G401 (cell line): ENCODE measurements around the gene NAE1. TPM values are rescaled to one million over a fixed set of nuclear protein-coding genes. Genes with fewer than 3 reads are reported as not detected.
"Not testable (repeated sequence)": the region's sequence is repeated elsewhere in the genome, so short reads cannot be mapped to it uniquely, and the experiment has no call there.

ENCODE experiments used
- DNase-seq: peaks from one replicate; pipeline ENCODE4 v3.0.0-alpha.2; 2015; ENCODE audit warnings: low spot score
- in situ Hi-C: cut with HindIII; loops from 2 replicates; pipeline ENCODE4 v1.10.0; 2016; ENCODE audit warnings: low sequenced_read_pairs, mixed read lengths
- total RNA-seq: library from RNA; depleted of rRNA; stranded (reverse); fragments of >200 nt; shearing (Covaris generic); gene quantifications from 2 replicates; pipeline ENCODE4 v1.2.3, GENCODE V29; 2014

Gene NAE1
- total RNA-seq, 1 experiment from 2014 or later: 162 TPM

GRCh38 chr16:66814734-66815133, 16.0 kb downstream of the NAE1 start:
- DNase-seq: no peak
- in situ Hi-C loops: no loop called here

- in situ Hi-C loops: no loop called here
- DNase-seq: no peak
Observed at GRCh38 chr16:66811043-66811442, 19.7 kb downstream of the NAE1 start.

- DNase-seq: no peak
- in situ Hi-C loops: no loop called here
Observed at GRCh38 chr16:66810391-66810790, 20.4 kb downstream of the NAE1 start.

- in situ Hi-C loops: no loop called here
- no peak for DNase-seq
Observed at GRCh38 chr16:66809765-66810164, 21.0 kb downstream of the NAE1 start.

- no peak for DNase-seq
- in situ Hi-C loops: no loop called here
Observed at GRCh38 chr16:66802159-66802558, 28.6 kb downstream of the NAE1 start.

- DNase-seq: no peak
- in situ Hi-C loops: no loop called here
Observed at GRCh38 chr16:66801320-66802105, 29.3 kb downstream of the NAE1 start, which contains the start of gene TERB1. Gene TERB1 (minus strand): TSS chr16:66801584. CDS start chr16:66796798, 4,786 bp downstream.

- no peak for DNase-seq
- in situ Hi-C loops: no loop called here
Observed at GRCh38 chr16:66800856-66801255, 29.9 kb downstream of the NAE1 start.

- in situ Hi-C loops: no loop called here
- no peak for DNase-seq
Observed at GRCh38 chr16:66798161-66798560, 32.6 kb downstream of the NAE1 start.

- DNase-seq, in situ Hi-C loops: not testable (repeated sequence)
Observed at GRCh38 chr16:66793984-66794383, 36.8 kb downstream of the NAE1 start.

GRCh38 chr16:66790130-66790733, 40.5 kb downstream of the NAE1 start:
- in situ Hi-C loops: no loop called here

GRCh38 chr16:66787427-66787826, 43.3 kb downstream of the NAE1 start:
- no peak for DNase-seq
- in situ Hi-C loops: no loop called here

More at GRCh38 chr16:66790130-66790733, 40.5 kb downstream of the NAE1 start:
- DNase-seq: no peak

- in situ Hi-C loops: no loop called here
- DNase-seq: no peak
Observed at GRCh38 chr16:66786551-66786950, 44.2 kb downstream of the NAE1 start.

- no peak for DNase-seq
- in situ Hi-C loops: no loop called here
Observed at GRCh38 chr16:66776457-66776856, 54.3 kb downstream of the NAE1 start.

GRCh38 chr16:66774981-66775380, 55.8 kb downstream of the NAE1 start:
- DNase-seq: no peak
- in situ Hi-C loops: no loop called here

- DNase-seq: no peak
- in situ Hi-C loops: no loop called here
Observed at GRCh38 chr16:66758086-66758485, 72.7 kb downstream of the NAE1 start.

GRCh38 chr16:66754819-66755218, 76.0 kb downstream of the NAE1 start:
- DNase-seq: no peak
- in situ Hi-C loops: no loop called here

- in situ Hi-C loops: no loop called here
- DNase-seq: no peak
Observed at GRCh38 chr16:66754211-66754610, 76.6 kb downstream of the NAE1 start.

- DNase-seq: no peak
- in situ Hi-C loops: no loop called here
Observed at GRCh38 chr16:66752958-66753357, 77.8 kb downstream of the NAE1 start.
